ENCODE measurements around the gene DCST1.

The DCST1 gene

GRCh38 chr1:155093911-155094621, 60.4 kb downstream of the DCST1 start:
- DNase-seq, result peak; percentile 43

- DNase-seq, result no peak
Observed at GRCh38 chr1:155094622-155094948, 61.0 kb downstream of the DCST1 start.

GRCh38 chr1:155099331-155099730, 65.7 kb downstream of the DCST1 start:
- DNase-seq, result no peak

All from HCEC 1CT (cell line).